Smooth muscle cell (in vitro differentiated cells): Measurements from ENCODE around the gene CREG1. TPM values are rescaled to one million over a fixed set of nuclear protein-coding genes. Genes with fewer than 3 reads are reported as not detected.

Experiments
- DNase-seq: peaks from one replicate; lab custom pipeline; 2025; ENCODE audit not compliant: unreplicated experiment; lab: John Stamatoyannopoulos, UW
- H2AFZ ChIP-seq: fragments of 200-600 bp; sonication (generic); 2 replicates; pipeline ENCODE4 v1.6.0; 2016; ENCODE audit warnings: antibody characterized with exemption, low read depth, mild to moderate bottlenecking
- H3F3A ChIP-seq: fragments of 200-600 bp; sonication (generic); 2 replicates; pipeline ENCODE4 v1.6.0; 2017; ENCODE audit warnings: antibody characterized with exemption, low read depth
- H3K27ac ChIP-seq: fragments of 200-600 bp; sonication (generic); 2 replicates; pipeline ENCODE4 v1.5.1; 2016; ENCODE audit warnings: low read depth, mild to moderate bottlenecking
- H3K27me3 ChIP-seq: fragments of 200-600 bp; sonication (generic); 2 replicates; pipeline ENCODE4 v1.6.1; 2016; ENCODE audit warnings: low read depth, mild to moderate bottlenecking
- H3K36me3 ChIP-seq: fragments of 200-600 bp; sonication (generic); 2 replicates; pipeline ENCODE4 v1.5.1; 2016; ENCODE audit warnings: low read depth
- H3K4me1 ChIP-seq: fragments of 200-600 bp; sonication (generic); 2 replicates; pipeline ENCODE4 v1.5.1; 2016; ENCODE audit warnings: low read depth
- H3K4me2 ChIP-seq: fragments of 200-600 bp; sonication (generic); 2 replicates; pipeline ENCODE4 v1.6.0; 2016; ENCODE audit warnings: mild to moderate bottlenecking
- H3K4me3 ChIP-seq: fragments of 200-600 bp; sonication (generic); 2 replicates; pipeline ENCODE4 v1.5.1; 2016; ENCODE audit warnings: mild to moderate bottlenecking
- H3K79me2 ChIP-seq: fragments of 200-600 bp; sonication (generic); 2 replicates; pipeline ENCODE4 v1.6.0; 2016; ENCODE audit warnings: low read depth, mild to moderate bottlenecking
- H3K9ac ChIP-seq: fragments of 200-600 bp; sonication (generic); 2 replicates; pipeline ENCODE4 v1.6.0; 2016; ENCODE audit warnings: low read depth
- H3K9me3 ChIP-seq: fragments of 200-600 bp; sonication (generic); replicated peaks from 2 replicates; pipeline ENCODE4 v1.5.1; 2016; ENCODE audit warnings: low read depth
- H4K20me1 ChIP-seq: fragments of 200-600 bp; sonication (generic); 2 replicates; pipeline ENCODE4 v1.6.0; 2016; ENCODE audit warnings: low read depth
- CTCF ChIP-seq: fragments of 200-600 bp; sonication (generic); IDR thresholded peaks from 2 replicates; pipeline ENCODE4 v1.5.1; 2017; ENCODE audit warnings: borderline replicate concordance, mild to moderate bottlenecking, antibody characterized with exemption; ENCODE audit not compliant: insufficient read depth, poor library complexity, severe bottlenecking
- WGBS: methylation state at CpG from one replicate; pipeline ENCODE4 v1.1.7; 2016; ENCODE audit warnings: low lambda C conversion rate; 5-methylcytosine and 5-hydroxymethylcytosine counted together
- polyA plus RNA-seq: library from polyadenylated mRNA; unstranded; fragments of >200 nt; fragmentation: Nextera tagmentation; extraction: Ambion mirVana; gene quantifications from 2 replicates; pipeline ENCODE4 v1.2.1, GENCODE V29; 2016
- total RNA-seq: library from RNA; depleted of rRNA; stranded (reverse); fragments of >200 nt; gene quantifications from 2 replicates; pipeline ENCODE4 v1.2.3, GENCODE V29; 2014

The CREG1 gene
- total and polyA plus RNA-seq, 2 experiments from 2014 or later, result 43.1 to 80.0 TPM

- no peak overlapping the region for H3K27ac ChIP-seq
- no peak for TF ChIP-seq CTCF
- no peak overlapping the region for H3K4me2 ChIP-seq
- H3K36me3 ChIP-seq, result no peaks in the 10 kb centered on the region
- no peaks in the 10 kb centered on the region for H3K9me3 ChIP-seq
- no peak overlapping the region for H2AFZ ChIP-seq
- no peak for DNase-seq
- H3K4me3 ChIP-seq, result no peak overlapping the region
- H3K27me3 ChIP-seq, result no peaks in the 10 kb centered on the region
- H3K79me2 ChIP-seq, result no peaks in the 10 kb centered on the region
- H4K20me1 ChIP-seq, result no peaks in the 10 kb centered on the region
- H3F3A ChIP-seq, result no peaks in the 10 kb centered on the region
- no peak overlapping the region for H3K9ac ChIP-seq
- no peaks in the 10 kb centered on the region for H3K4me1 ChIP-seq
- 89% methylated on average over 3 of the region's 3 CpGs for WGBS
These were observed 13.2 kb upstream of the CREG1 start for GRCh38 chr1:167566766-167567165.

- Histone ChIP-seq H3K9ac (no peak overlapping the region), H3K4me3 (no peak overlapping the region), H3K9me3 (no peaks in the 10 kb centered on the region), H3K4me1 (no peaks in the 10 kb centered on the region), H3K79me2 (no peaks in the 10 kb centered on the region), H4K20me1 (no peaks in the 10 kb centered on the region), H3K27me3 (no peaks in the 10 kb centered on the region), H3F3A (no peaks in the 10 kb centered on the region), H3K27ac (no peak overlapping the region), H2AFZ (no peak overlapping the region), H3K4me2 (no peak overlapping the region), H3K36me3 (no peaks in the 10 kb centered on the region)
- no peak for DNase-seq
- TF ChIP-seq CTCF, result no peak
- 89% methylated on average over 5 of the region's 5 CpGs for WGBS
These were observed 12.4 kb upstream of the CREG1 start for GRCh38 chr1:167565922-167566321.

GRCh38 chr1:167564612-167565270 lies 11.2 kb upstream of the CREG1 start:
- Histone ChIP-seq H3K9ac (no peak overlapping the region), H3K4me2 (no peak overlapping the region), H3K36me3 (no peaks in the 10 kb centered on the region), H2AFZ (no peak overlapping the region), H3K27me3 (no peaks in the 10 kb centered on the region), H3K79me2 (no peaks in the 10 kb centered on the region), H3K4me3 (no peak overlapping the region), H3K4me1 (no peaks in the 10 kb centered on the region), H4K20me1 (no peaks in the 10 kb centered on the region), H3K9me3 (no peaks in the 10 kb centered on the region), H3F3A (no peaks in the 10 kb centered on the region), H3K27ac (no peak overlapping the region)
- DNase-seq, result no peak
- TF ChIP-seq CTCF, result no peak
- 88% methylated on average over 5 of the region's 5 CpGs for WGBS

GRCh38 chr1:167563579-167564246 lies 10.2 kb upstream of the CREG1 start:
- H3K4me3 ChIP-seq, result no peak overlapping the region
- no peaks in the 10 kb centered on the region for H4K20me1 ChIP-seq
- no peak overlapping the region for H3K9ac ChIP-seq
- no peak overlapping the region for H2AFZ ChIP-seq
- 77% methylated on average over 7 of the region's 7 CpGs for WGBS
- no peak for DNase-seq
- no peaks in the 10 kb centered on the region for H3K4me1 ChIP-seq
- no peaks in the 10 kb centered on the region for H3K27me3 ChIP-seq
- no peaks in the 10 kb centered on the region for H3K79me2 ChIP-seq
- no peaks in the 10 kb centered on the region for H3F3A ChIP-seq
- H3K4me2 ChIP-seq, result no peak overlapping the region
- H3K36me3 ChIP-seq, result no peaks in the 10 kb centered on the region
- H3K9me3 ChIP-seq, result no peaks in the 10 kb centered on the region
- no peak for TF ChIP-seq CTCF
- H3K27ac ChIP-seq, result no peak overlapping the region
